Skeletal muscle cell (primary cell): ENCODE results near the gene C2CD4A.
"Not testable (repeated sequence)": the region's sequence is repeated elsewhere in the genome, so short reads cannot be mapped to it uniquely, and the experiment has no call there.

ENCODE experiments used
- DNase-seq: peaks from one replicate; pipeline ENCODE4 v3.0.0-alpha.2; 2010; ENCODE audit warnings: low read depth
- H3K4me3 ChIP-seq: 2 replicates; pipeline ENCODE4 v1.5.1; 2011; ENCODE audit warnings: low read depth, mild to moderate bottlenecking, control low read depth, low read length, moderate library complexity

Gene C2CD4A, protein sequence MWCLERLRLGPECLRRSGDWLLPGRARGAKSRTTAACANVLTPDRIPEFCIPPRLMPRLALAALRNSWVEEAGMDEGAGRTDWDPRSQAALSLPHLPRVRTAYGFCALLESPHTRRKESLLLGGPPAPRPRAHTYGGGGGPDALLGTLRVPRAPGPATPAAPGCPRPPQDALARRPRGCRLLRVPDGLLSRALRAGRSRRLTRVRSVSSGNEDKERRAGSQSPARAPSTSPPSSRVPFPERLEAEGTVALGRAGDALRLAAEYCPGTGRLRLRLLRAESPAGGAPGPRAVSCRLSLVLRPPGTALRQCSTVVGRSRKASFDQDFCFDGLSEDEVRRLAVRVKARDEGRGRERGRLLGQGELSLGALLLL

DNA sequence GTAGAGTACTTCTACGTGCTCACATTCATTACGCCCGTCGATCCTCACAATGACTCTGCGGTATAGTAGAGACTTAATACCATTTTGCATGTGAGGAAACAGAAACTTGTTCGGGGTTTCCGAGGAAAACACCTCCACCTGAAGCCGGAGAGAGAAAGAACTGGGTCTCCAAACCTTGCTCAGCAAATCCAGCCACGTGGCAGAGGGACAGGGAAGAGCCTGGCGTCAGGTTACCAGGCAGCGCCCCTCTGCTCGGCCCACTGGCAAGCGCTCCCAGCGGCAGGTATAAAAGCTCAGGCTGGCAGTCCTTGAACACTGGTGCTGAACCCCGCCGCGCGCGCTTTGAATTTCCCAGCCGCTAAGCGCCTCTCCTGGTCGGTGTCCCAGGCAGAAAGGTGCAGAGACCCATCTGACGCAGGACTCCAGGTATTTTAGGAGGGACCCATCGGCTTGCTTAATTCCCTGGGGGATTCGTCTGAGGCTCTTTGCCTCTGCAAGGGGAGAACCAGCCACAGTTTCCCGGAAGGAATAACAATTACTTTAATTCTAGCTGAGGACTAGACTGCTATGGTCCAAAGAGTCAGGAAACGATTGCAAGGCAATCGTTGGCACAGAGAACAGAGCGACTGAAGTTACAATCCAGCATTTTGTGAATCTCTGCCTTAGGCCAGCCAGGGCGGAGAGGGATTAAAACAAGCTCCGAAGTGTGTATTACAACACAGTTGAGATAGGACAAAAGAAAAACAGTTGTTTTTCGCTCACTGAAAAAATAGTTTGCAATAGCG is at the start of gene C2CD4A:
C2CD4A (plus strand) TSS at position 315 of the 785 bp plus-strand sequence. CDS start 637 bp downstream, outside the sequence.
- peak within 1 kb of the TSS; percentile 24 for H3K4me3 ChIP-seq
- no peak for DNase-seq

DNA sequence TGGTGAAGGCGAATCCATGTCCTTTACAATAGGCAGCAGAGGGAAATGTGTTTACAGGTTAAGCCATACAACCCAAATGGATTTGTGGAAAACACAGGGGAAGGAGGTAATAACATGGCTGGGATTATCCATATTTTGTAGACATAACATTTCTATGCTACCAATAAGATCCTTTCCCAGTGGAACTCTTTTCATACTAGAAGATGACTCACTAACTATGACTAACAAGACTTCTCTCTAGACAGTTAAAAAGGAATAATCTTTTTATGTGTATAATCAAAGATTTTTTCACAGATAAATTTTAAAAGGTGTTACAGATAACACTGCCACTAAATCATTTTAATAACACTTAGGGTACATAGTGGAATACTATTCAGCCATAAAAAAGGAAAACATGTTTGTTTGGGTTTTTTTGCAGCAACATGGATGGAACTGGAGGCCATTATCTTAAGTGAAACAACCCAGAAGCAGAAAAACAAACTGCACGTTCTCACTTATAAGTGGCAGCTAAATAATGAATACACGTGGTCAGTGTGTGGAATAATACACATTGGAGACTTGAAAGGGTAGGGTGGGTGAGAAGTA is 46.1 kb upstream of the C2CD4A start:
- peak; percentile 4 for DNase-seq

DNA sequence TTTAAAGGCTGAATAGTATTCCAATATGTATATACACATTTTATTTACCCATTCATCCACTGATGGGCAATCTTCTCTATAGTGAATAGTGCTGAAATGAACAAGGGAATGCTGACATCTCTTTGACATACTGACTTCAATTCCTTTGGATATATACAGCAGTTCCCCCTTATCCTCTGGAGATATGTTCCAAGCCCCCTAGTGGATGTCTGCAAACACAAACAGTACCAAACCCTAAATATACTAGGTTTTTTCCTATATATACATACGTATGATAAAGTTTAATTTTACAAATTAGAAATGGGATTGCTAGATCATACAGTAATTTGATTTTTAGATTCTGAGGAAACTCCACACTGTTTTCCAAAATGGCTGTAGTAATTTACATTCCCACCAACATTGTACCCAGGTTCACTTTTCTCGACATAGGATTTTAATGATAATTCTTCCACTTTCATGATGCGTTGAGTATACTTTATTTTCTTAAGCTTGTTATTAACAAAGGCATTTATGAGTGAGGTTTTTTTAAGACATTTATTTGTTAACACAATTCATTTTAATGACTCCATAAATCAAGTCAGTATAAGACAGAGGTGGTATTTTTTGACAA is 44.7 kb upstream of the C2CD4A start:
- no peak for DNase-seq

More for the DNA sequence above, 46.1 kb upstream of the C2CD4A start:
- H3K4me3 ChIP-seq = no peak overlapping the region

DNA sequence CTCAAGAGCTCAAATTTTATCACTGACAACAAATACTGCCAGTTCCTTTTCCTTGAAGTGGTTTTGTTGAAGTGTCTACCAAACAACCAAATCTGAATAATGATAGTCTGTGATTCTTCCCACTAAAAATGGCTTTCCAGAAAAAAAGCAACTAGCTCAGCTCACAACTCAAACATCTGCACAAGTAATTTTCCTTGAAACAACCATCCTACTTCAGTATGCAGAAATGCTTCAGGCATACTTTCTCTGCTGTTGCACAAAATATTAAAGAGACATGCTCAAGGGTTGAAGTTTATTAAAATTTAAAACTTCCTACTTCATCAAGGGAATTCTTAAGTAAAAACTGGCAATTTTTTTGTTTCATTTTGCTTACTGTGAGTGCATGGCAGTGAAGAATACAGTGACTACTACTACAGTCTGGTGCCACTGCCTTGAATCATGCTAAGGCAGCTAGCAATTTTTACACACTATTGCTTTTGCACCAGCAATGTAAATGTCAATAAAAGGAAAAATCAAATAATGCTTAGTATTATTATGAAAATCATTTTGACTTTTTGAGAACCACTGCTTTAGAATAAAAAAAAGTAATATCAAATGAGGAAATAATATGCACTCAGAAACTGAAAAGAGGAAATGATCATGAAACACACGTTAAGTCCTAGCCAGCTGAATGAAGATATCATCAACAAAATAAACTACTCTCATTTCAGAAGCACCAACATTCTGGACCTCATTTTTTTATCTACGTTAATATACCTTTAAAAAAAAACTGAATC is 40.1 kb upstream of the C2CD4A start:
- H3K4me3 ChIP-seq = no peak overlapping the region
- no peak for DNase-seq

More for the DNA sequence above, 44.7 kb upstream of the C2CD4A start:
- H3K4me3 ChIP-seq = no peak overlapping the region

DNA sequence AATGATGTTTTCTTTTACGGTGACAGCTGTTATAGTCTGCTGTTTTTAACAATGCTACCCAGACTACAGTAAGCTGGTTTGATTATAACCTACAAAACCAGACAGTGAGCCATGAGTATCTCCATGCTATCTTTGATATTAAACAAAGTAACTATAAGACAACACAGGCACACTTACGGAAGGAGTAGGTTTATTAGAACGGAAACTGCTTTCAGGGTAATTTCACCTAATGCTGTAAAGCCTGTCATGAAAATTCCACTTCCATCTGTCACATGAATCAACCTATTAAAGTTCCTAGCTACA is 39.6 kb upstream of the C2CD4A start:
- no peak overlapping the region for H3K4me3 ChIP-seq
- DNase-seq = no peak

DNA sequence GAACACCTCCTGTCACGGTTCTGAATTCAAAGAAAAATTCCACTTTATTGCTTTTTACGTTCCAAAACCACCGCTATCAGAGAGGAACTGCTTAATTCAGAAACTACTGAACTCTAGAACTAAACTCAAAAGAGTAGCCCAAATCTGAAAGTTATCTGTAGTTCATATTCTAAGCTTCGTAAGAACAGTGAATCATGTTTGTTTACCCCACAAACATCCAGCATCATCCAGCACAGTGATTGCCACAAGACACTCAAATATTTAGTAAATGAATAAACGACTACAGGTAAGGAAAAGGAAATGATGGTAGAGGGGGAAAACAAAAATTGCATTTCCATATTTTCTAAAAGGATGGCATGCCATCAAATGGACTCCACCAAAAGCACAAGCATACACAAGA is 38.9 kb upstream of the C2CD4A start:
- no peak for DNase-seq
- no peak overlapping the region for H3K4me3 ChIP-seq

DNA sequence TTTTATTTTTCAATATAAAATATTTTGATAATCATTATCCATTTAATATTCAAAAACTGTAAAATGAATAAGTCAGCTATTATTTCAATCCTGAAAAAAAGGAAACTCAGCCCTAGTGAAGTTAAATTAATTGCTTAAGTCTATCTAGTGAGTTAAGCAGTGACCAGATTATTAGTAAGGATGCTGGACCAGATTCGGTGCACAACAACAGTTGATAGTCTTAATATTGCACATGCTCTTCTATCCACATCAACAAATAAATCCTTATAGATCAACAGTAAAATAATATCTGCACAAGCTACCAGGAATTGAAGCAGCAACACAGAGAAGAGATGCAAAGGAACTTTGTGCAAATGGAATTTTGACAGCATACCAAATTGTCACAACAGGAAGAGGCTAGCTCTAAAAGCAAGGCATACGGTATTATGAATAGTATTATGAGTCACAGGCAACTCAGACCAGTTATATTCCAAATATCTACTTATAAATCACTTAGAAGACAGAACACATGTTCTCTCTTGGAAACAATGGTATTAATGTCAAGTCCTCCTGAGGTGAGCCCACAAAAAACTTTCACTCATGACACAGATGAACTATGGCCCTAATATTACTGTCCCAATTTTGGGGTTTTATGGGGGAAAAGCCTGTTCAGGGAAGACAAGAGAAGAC is 31.4 kb upstream of the C2CD4A start:
- H3K4me3 ChIP-seq = no peak overlapping the region
- DNase-seq = no peak

DNA sequence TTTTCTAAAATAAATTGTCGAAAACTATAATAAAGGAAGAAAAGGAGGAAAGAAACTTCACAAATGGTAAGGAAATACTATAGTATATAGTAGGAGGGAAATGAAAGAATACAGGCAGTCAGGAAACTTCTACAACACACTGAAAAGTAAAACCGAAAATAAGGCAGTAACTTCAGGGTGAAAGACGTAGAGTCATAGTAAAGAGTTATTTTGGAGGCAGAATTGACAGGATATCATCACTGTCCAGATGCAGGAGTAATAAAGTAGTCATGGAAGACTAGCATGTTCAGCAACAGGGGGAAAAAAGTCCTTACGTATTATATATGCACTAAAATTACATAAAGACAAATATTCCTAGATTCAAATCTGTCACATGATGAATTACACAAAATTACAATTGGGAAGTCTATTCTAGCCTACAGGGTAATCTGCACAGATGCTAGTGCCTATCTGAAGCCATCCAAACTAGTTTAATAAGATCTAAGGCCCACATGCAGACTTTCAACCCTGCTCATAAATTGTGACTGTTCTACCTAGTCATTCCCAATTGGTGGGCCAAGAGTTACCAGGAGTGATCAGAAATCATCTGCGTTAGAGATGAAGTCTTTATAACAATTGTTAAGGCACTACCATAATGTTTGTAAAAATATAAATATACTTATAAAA is 20.6 kb upstream of the C2CD4A start:
- no peak overlapping the region for H3K4me3 ChIP-seq
- no peak for DNase-seq

DNA sequence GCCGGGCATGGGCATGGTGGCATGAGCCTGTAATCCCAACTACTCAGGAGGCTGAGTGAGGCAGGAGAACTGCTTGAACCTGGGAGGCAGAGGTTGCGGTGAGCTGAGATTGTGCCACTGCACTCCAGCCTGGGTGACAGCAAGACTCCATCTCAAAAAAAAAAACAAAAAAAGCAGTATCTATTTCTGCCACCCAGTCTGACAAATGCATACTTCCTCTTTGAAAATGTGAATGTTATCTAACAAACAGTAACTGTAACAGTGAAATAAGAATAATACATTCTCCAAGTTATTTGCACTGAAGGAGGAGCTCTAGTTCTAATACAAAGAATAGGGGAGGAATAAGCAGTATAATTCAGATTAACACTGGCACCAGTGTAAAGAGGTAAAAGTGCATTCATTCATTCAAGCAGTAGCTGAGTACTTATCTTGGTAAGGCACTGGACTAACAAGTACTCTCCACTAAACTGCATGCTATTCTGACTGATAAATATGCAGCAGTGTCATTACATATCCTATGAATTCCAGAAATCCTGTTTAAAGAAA is 19.4 kb upstream of the C2CD4A start:
- DNase-seq = no peak
- H3K4me3 ChIP-seq = no peak overlapping the region

DNA sequence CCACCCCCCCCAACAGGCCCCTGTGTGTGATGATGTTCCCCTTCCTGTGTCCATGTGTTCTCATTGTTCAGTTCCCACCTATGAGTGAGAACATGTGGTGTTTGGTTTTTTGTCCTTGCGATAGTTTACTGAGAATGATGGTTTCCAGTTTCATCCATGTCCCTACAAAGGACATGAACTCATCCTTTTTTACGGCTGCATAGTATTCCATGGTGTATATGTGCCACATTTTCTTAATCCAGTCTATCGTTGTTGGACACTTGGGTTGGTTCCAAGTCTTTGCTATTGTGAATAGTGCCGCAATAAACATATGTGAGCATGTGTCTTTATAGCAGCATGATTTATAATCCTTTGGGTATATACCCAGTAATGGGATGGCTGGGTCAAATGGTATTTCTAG is 18.5 kb upstream of the C2CD4A start:
- DNase-seq, H3K4me3 ChIP-seq: not testable (repeated sequence)

DNA sequence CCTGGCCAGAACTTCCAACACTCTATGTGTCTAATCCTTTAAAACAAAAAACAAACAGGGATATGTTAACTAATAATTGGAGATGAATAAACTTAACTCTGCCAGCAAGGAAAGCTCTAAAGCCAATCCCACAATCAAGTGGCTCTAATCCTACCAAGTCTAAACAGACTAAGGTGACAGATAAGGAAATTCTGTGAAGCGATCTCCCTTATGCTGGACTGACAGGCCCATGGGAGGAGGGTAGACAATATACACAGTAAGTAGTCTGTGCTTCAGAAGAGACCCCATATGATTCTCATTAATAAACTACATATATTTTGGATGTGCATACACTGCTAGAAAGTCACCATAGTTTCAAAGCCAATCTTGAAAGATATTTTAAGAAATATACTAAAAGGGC is 16.7 kb upstream of the C2CD4A start:
- no peak for DNase-seq
- no peak overlapping the region for H3K4me3 ChIP-seq

DNA sequence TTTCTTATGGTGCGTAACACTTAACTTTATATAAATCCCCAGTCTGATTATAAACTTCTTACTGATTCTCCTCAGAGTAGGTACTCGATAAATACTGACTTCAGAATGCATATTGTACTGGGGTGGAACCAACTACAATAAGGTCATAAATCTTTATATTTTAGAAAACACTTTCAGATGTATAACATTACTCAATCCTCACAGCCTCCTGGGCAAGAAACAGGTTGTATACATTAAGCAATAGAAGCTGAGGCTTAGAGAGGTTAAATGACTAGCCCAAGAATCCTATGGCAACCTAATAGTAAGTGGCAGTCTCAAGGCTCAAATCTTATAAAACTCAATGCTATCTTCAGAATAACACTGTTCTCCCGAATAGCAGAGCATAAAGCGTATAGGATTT is 15.6 kb upstream of the C2CD4A start:
- no peak overlapping the region for H3K4me3 ChIP-seq
- DNase-seq = no peak

DNA sequence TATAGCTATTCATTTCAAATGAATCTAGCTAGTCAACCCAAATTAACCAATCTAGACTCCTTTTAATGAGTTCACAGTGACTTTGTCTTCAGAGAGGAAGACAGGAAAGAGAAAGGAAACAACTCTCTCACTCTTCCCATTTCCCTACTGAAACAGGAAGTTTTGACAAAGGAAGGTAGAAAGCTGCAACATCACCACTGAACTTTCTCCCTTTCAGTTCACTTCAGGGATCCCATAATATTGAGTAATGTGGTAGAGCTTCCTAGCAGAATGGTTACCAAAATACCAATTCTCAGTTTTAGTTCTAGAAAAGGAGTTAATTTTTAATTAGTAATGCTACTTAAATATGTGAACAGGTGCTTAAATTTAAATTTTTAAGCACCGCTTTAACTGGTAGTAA is 14.1 kb upstream of the C2CD4A start:
- no peak overlapping the region for H3K4me3 ChIP-seq
- no peak for DNase-seq

DNA sequence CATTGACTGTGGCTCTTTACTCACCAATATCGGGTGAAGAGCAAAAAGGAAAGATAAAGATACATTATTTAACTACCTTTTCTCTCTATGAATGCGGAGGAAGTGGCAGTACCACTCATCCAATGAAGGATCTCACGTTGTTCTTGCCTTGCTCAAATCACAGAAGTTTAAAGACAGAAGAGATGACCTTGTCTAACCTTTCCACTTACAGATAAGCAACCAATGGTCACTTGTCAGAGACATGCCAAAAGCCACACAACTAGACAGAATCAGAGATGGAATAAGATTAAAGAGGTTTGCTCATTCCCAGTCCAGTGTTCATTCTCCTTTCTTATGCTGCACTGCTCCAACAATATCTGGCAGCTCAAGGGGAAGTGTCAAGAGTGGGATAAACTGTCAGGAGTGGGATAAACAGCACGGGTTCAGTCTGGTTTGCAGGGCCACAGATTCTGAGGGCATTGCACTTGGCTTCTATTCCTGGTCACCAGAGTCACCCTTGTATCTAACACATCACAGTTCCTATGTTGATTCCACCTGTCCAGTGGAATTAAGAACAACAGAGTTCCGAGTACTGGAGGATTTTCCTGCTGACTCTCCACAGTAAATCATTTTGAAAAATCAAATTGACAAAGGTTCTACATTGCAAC is 13.2 kb upstream of the C2CD4A start:
- no peak overlapping the region for H3K4me3 ChIP-seq
- DNase-seq = no peak

DNA sequence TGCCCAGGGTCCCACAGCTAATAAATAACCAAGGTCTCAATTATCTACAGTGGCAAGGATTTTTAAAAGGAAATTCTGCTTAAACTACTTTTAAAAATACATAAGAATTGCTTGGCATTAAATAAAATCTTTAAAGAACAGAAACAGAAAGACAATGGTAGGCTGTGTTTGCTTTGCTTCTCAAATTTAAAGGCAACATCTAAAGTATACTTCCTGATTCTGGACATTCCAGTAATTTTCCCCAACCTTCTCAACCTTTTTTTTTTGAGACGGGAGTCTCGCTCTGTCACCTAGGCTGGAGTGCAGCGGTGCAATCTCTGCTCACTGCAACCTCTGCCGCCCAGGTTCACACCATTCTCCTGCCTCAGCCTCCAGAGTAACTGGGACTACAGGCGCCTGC is 11.8 kb upstream of the C2CD4A start:
- no peak overlapping the region for H3K4me3 ChIP-seq
- no peak for DNase-seq

DNA sequence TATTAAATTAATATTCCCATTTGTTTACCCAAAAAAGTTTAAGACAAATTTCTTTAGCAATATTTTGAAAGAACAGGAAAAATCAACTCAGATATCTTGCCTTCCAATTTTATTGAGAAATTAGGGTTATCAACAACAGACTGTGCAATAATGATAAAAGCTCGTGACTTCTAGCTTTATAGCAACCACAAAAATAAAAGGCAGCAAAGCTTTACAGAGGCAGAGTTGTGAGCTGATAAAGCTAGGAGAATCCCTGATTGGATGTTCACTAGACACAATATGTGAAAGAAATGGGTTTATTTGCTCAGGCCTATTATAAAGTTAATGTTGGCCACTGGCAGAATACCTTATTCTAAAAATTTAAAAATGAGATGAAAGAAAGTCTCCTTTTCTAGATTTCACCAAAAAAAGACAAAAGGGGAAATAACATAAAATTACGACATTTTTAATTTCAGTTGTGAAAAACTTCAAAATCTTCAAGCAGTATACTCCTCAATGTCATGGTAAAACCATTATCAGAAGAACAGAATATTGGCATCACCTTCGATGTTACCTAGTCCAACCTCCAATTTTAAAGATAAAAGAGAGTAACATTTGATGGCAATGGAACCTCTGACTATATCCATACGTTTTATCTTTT is 9.3 kb upstream of the C2CD4A start:
- H3K4me3 ChIP-seq = no peak overlapping the region

DNA sequence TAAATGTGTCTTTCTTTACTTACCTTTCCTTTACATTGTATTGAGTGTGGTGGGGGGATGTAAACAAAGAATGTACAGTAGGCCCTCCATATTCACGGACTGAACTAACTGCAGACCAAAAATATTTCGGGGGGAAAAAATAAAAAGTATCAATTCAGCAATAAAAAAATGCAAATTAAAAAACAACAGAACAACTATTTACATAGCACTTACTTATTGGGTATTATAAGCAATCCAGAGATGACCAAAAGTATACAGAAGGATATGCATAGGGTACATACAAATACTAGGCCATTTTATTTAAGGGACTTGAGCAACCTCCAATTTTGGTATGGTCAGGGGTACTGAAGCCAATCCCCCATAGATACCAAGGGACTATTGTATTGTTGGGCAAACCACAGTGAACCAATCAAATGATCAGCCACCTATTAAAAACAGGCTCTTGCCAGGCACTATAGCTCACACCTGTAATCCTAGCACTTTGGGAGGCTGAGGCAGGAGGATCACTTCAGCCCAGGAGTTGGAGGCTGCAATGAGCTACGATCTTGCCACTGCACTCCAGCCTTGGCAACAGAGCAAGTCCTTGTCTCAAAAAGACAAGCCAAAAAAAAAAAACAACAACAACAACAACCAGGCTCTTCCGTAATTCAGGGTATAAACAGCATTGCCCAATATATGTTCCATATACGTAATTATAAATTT is 8.3 kb upstream of the C2CD4A start:
- no peak for DNase-seq
- no peak overlapping the region for H3K4me3 ChIP-seq

More for the DNA sequence above, 9.3 kb upstream of the C2CD4A start:
- DNase-seq = no peak
